ENCODE data around the gene APOL1.

Gene APOL1

DNA sequence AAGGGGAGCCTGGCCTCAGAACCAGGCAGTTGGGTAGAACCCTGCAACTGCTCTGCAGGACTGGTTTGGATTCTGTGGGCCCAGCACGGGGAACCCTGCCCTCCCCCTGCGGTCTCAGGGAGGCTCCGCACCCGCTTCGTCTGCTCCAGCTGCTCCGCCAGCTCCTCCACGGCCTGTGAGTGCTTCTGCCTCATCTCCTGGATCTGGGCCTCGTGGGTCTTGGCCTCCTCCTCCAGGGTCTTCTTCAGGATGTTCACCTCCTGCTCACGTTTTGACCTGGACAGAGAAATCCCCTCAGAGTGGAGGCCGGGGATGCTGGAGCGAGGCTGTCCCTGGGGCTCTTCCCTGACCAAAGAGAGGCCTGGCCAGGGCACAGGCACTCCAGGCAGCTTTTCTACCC, 41.9 kb downstream of the APOL1 start:
- no peak for DNase-seq

- no peak for DNase-seq
Measured at GRCh38 chr22:36295247-36295646, 42.3 kb downstream of the APOL1 start.

DNA sequence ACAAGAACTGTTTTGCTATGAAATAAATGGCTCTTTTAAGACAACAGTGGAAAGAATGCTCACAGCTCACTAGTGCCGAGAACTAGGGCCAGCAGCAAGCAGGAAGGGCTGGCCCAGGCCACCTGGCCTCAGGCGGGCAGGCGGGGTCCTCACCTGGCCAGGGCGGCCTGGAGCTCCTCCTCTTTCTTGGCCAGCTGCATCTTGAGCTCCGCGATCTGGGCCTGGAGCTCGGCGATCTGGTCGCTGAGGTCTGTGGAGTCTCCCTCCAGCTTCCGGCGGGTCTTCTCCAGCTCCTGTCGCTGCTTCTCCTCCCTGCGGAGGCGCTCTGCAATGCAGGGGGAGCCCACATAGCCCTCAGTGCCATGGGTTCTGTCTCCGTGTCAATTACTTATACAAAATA, 43.8 kb downstream of the APOL1 start:
- no peak for DNase-seq

- DNase-seq, result no peak
Measured at GRCh38 chr22:36297568-36297967, 44.6 kb downstream of the APOL1 start.

DNA sequence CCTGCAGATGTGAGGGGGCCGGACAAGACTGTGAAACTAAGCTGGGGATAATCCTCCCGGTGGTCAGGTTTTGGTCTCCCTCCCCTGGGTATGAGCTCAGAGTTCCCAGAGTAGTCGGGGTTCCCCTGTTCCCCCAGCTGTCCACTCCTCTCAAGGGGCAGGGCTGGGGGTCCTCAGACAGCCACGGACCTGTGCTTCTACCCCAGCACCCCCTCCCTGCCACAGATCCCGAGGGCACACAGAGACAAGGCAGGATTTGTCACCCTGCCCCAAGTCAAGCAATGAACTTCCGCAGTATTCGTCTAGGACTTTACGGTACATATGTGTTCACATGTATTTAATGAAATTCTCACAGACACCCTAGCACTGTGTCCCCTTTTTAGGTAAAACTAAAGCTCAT, 45.2 kb downstream of the APOL1 start:
- DNase-seq, result no peak

GRCh38 chr22:36298601-36299000, 45.7 kb downstream of the APOL1 start:
- DNase-seq, result no peak

GRCh38 chr22:36299295-36299694, 46.4 kb downstream of the APOL1 start:
- DNase-seq, result no peak

- DNase-seq, result no peak
Measured at GRCh38 chr22:36299911-36300310, 47.0 kb downstream of the APOL1 start.

GRCh38 chr22:36300396-36301212, 47.7 kb downstream of the APOL1 start:
- no peak for DNase-seq

DNA sequence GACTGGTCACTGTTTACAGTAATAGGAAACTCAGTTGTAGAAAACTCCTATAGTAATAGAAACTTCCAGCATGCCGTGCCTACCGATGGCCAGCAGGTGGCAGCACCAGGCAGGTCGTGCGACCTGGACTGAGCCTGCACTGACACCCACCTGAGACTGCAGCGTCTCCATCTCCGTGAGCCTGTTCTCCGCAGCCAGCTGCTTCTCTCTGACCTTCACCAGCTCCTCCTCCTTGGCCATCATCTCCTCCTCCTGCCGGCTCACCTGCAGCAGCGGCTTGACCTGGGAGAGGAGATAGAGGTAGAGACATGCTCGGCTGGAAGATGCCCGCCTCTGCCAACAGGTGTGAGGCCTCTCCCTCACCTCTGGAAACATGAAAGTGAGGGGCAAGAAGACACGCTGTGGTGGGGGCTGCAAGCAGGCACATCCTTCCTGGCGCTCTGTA, 48.5 kb downstream of the APOL1 start:
- DNase-seq, result peak; percentile 81

DNA sequence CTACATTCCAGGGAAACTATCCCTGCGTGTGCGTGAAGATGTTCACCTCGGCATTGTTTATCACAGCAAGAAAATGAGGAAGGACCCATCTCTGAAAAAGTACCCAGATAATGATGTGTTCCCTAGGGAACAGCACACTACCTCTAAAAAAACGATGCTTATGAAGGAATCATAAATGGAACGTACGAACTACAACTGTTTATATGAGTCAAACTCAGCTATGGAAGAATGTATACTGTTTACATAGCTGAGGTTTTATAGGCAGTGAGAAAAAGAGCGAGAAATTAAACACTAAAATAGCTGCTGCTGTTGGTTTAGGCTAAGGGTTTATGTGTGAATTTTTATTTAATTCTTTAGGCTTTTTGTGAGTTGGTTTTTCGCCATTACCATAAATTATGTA, 48.9 kb downstream of the APOL1 start:
- no peak for DNase-seq

GRCh38 chr22:36302439-36303114, 49.6 kb downstream of the APOL1 start:
- no peak for DNase-seq

GRCh38 chr22:36303115-36303467, 50.2 kb downstream of the APOL1 start:
- no peak for DNase-seq

- DNase-seq, result no peak
Measured at GRCh38 chr22:36303874-36304273, 50.9 kb downstream of the APOL1 start.

- DNase-seq, result no peak
Measured at GRCh38 chr22:36304429-36304828, 51.5 kb downstream of the APOL1 start.

- no peak for DNase-seq
Measured at GRCh38 chr22:36305813-36306212, 52.9 kb downstream of the APOL1 start.

DNA sequence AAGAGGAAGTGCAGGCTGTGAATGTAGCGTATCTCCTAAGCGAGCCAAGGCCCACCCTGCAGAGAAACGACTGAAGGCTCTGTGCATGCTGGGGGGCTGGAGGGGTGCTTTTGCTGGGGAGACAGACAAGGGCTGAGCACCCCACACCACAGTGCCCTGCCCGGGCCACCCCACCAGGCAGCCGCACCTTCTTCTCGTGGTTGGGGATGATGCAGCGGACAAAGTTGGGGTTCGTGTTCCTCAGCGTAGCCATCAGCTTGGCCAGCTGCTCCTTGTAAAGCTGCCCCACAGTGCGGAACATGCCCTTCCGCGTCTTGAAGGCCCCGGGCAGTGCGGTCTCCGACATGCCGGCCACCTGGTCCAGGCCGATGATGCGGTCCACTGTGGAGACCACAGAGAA, 53.3 kb downstream of the APOL1 start:
- DNase-seq, result no peak

- DNase-seq, result no peak
Measured at GRCh38 chr22:36308880-36309279, 55.9 kb downstream of the APOL1 start.

GRCh38 chr22:36311386-36312085, 58.6 kb downstream of the APOL1 start:
- DNase-seq, result no peak

GRCh38 chr22:36315325-36315724, 62.4 kb downstream of the APOL1 start:
- DNase-seq, result no peak

GRCh38 chr22:36316419-36316818, 63.5 kb downstream of the APOL1 start:
- DNase-seq, result no peak

Measured in effector CD4-positive, alpha-beta T cell (primary cell).